IMR-90 (cell line): ENCODE results near the gene CD19. TPM values are rescaled to one million over a fixed set of nuclear protein-coding genes. Genes with fewer than 3 reads are reported as not detected.

Source experiments
- ATAC-seq: fragments of 200-7000 bp; cut with Tn5 transposase; 2 replicates; pipeline ENCODE4 v1.9.1; 2020; ENCODE audit warnings: low read depth, mild to moderate bottlenecking, moderate library complexity
- BruUV-seq: library from RNA; stranded (reverse); fragments of 400-500 nt; replicated peaks from 2 replicates; lab custom pipeline; 2021; lab: Mats Ljungman, UMichigan
- CTCF ChIA-PET: fragments of 300-600 bp; formaldehyde crosslinking; extraction: SDS; loops from one replicate; lab custom pipeline; 2021; ENCODE audit warnings: antibody characterized with exemption; lab: Yijun Ruan, JAX
- POLR2A ChIA-PET: fragments of 300-600 bp; sonication (Branson Sonifier 250); formaldehyde crosslinking; loops from one replicate; lab custom pipeline; 2022; ENCODE audit warnings: antibody characterized with exemption; ENCODE audit not compliant: unreplicated experiment; lab: Charles Lee
- DNase-seq: peaks from one replicate; pipeline ENCODE4 v3.0.0; 2013
- H2AFZ ChIP-seq: replicated peaks from 2 replicates; pipeline ENCODE3; 2013; ENCODE audit warnings: low read length, mild to moderate bottlenecking; ENCODE audit not compliant: poor library complexity
- H2AK5ac ChIP-seq: 2 replicates; pipeline ENCODE4 v1.6.1; 2013; ENCODE audit warnings: low read depth, low read length, inconsistent platforms
- H2AK9ac ChIP-seq: replicated peaks from 2 replicates; pipeline ENCODE3; 2013; ENCODE audit warnings: mild to moderate bottlenecking, low read depth, low read length, moderate library complexity; ENCODE audit not compliant: poor library complexity
- H2BK120ac ChIP-seq: 2 replicates; pipeline ENCODE4 v1.6.1; 2013; ENCODE audit warnings: low read depth, low read length, inconsistent platforms
- H2BK15ac ChIP-seq: 3 replicates; pipeline ENCODE4 v1.6.1; 2013; ENCODE audit warnings: low read depth, low read length, inconsistent platforms
- H2BK20ac ChIP-seq: 2 replicates; pipeline ENCODE4 v1.6.1; 2013; ENCODE audit warnings: low read depth, mild to moderate bottlenecking, inconsistent platforms, low read length, moderate library complexity
- H2BK5ac ChIP-seq: 2 replicates; pipeline ENCODE4 v1.6.1; 2013; ENCODE audit warnings: mild to moderate bottlenecking, low read depth, low read length, inconsistent platforms; ENCODE audit not compliant: poor library complexity, severe bottlenecking
- H3K14ac ChIP-seq: replicated peaks from 2 replicates; pipeline ENCODE4 v1.6.1; 2013; ENCODE audit warnings: low read depth, low read length, inconsistent platforms
- H3K18ac ChIP-seq: 2 replicates; pipeline ENCODE4 v1.6.1; 2013; ENCODE audit warnings: low read depth, low read length, control low read depth
- H3K23ac ChIP-seq: 2 replicates; pipeline ENCODE4 v1.6.1; 2013; ENCODE audit warnings: low read depth, low read length, inconsistent platforms
- H3K27ac ChIP-seq: 2 replicates; pipeline ENCODE4 v1.5.1; 2013; ENCODE audit warnings: mild to moderate bottlenecking, control low read depth, low read length; ENCODE audit not compliant: insufficient read depth
- H3K27me3 ChIP-seq: 2 replicates; pipeline ENCODE4 v1.6.1; 2013; ENCODE audit warnings: low read length; ENCODE audit not compliant: control insufficient read depth, insufficient read depth
- H3K36me3 ChIP-seq: 2 replicates; pipeline ENCODE4 v1.6.1; 2013; ENCODE audit warnings: low read length, mixed read lengths; ENCODE audit not compliant: control insufficient read depth, insufficient read depth
- H3K4ac ChIP-seq: 2 replicates; pipeline ENCODE4 v1.6.1; 2013; ENCODE audit warnings: low read depth, low read length, inconsistent platforms
- H3K4me1 ChIP-seq: 2 replicates; pipeline ENCODE4 v1.6.1; 2013; ENCODE audit warnings: low read length, mixed read lengths; ENCODE audit not compliant: control insufficient read depth, insufficient read depth
- H3K4me2 ChIP-seq: 2 replicates; pipeline ENCODE4 v1.6.1; 2013; ENCODE audit warnings: low read depth, mild to moderate bottlenecking, control low read depth, low read length, moderate library complexity
- H3K4me3 ChIP-seq: 2 replicates; pipeline ENCODE4 v1.5.1; 2013; ENCODE audit warnings: low read depth, mild to moderate bottlenecking, control low read depth, low read length, moderate library complexity; ENCODE audit not compliant: insufficient read depth
- H3K56ac ChIP-seq: 2 replicates; pipeline ENCODE4 v1.6.1; 2013; ENCODE audit warnings: low read length, inconsistent platforms; ENCODE audit not compliant: insufficient read depth; ENCODE audit errors: extremely low read depth
- H3K79me1 ChIP-seq, 2 experiments: 2 replicates each; pipeline ENCODE4 v1.6.1; 2013; ENCODE audit warnings: low read length in 2 of 2, inconsistent platforms in 1 of 2, low read depth in 1 of 2
- H3K9ac ChIP-seq: 2 replicates; pipeline ENCODE4 v1.6.1; 2013; ENCODE audit warnings: low read depth, low read length, control low read depth
- H3K9me1 ChIP-seq: 2 replicates; pipeline ENCODE4 v1.6.1; 2013; ENCODE audit warnings: low read length, inconsistent platforms; ENCODE audit not compliant: insufficient read depth
- H3K9me3 ChIP-seq: 2 replicates; pipeline ENCODE4 v1.6.1; 2013; ENCODE audit warnings: low read length; ENCODE audit not compliant: control insufficient read depth, insufficient read depth
- H4K20me1 ChIP-seq: 2 replicates; pipeline ENCODE4 v1.6.1; 2013; ENCODE audit warnings: low read length, inconsistent platforms; ENCODE audit not compliant: insufficient read depth
- H4K5ac ChIP-seq: 2 replicates; pipeline ENCODE4 v1.6.1; 2013; ENCODE audit warnings: mild to moderate bottlenecking, low read depth, low read length, control low read depth
- H4K8ac ChIP-seq, 2 experiments: 2 replicates each; pipeline ENCODE4 v1.6.1; 2013; ENCODE audit warnings: low read depth in 2 of 2, low read length in 2 of 2, control low read depth in 1 of 2, inconsistent platforms in 1 of 2
- H4K91ac ChIP-seq: 2 replicates; pipeline ENCODE4 v1.6.1; 2013; ENCODE audit warnings: low read depth, low read length, inconsistent platforms; ENCODE audit not compliant: insufficient read depth
- BHLHE40 ChIP-seq: fragments of 150-350 bp; IDR thresholded peaks from 2 replicates; pipeline ENCODE4 v1.6.1; 2016; ENCODE audit warnings: mild to moderate bottlenecking, low read depth, low read length
- CEBPB ChIP-seq: IDR thresholded peaks from 2 replicates; pipeline ENCODE4 v1.6.1; 2012; ENCODE audit warnings: low read depth, low read length, improper control_type of control experiment
- CHD1 ChIP-seq: IDR thresholded peaks from 2 replicates; pipeline ENCODE4 v1.6.1; 2012; ENCODE audit warnings: low read depth, low read length, improper control_type of control experiment
- CTCF ChIP-seq: conservative IDR thresholded peaks from 2 replicates; pipeline ENCODE4 v1.5.1; 2012; ENCODE audit warnings: mild to moderate bottlenecking, low read depth, low read length, improper control_type of control experiment
- FOS ChIP-seq: fragments of 150-350 bp; IDR thresholded peaks from 2 replicates; pipeline ENCODE4 v1.6.1; 2016; ENCODE audit warnings: low read depth, low read length
- MAFK ChIP-seq: IDR thresholded peaks from 2 replicates; pipeline ENCODE4 v1.6.1; 2012; ENCODE audit warnings: low read depth, low read length, improper control_type of control experiment
- MAZ ChIP-seq: IDR thresholded peaks from 2 replicates; pipeline ENCODE4 v1.6.1; 2012; ENCODE audit warnings: low read depth, mild to moderate bottlenecking, low read length, improper control_type of control experiment, moderate library complexity, borderline replicate concordance
- MXI1 ChIP-seq: IDR thresholded peaks from 2 replicates; pipeline ENCODE4 v1.6.1; 2012; ENCODE audit warnings: low read depth, mild to moderate bottlenecking, low read length, moderate library complexity, borderline replicate concordance
- NFE2L2 ChIP-seq: fragments of 150-350 bp; IDR thresholded peaks from 2 replicates; pipeline ENCODE4 v1.6.1; 2016; ENCODE audit warnings: low read depth, mild to moderate bottlenecking, low read length
- POLR2A ChIP-seq: IDR thresholded peaks from 2 replicates; pipeline ENCODE4 v1.6.1; 2012; ENCODE audit warnings: mild to moderate bottlenecking, low read depth, low read length
- RAD21 ChIP-seq: IDR thresholded peaks from 2 replicates; pipeline ENCODE4 v1.6.1; 2012; ENCODE audit warnings: low read length, improper control_type of control experiment
- RCOR1 ChIP-seq: IDR thresholded peaks from 2 replicates; pipeline ENCODE4 v1.6.1; 2012; ENCODE audit warnings: mild to moderate bottlenecking, low read length, improper control_type of control experiment; ENCODE audit not compliant: insufficient replicate concordance
- RFX5 ChIP-seq: IDR thresholded peaks from 2 replicates; pipeline ENCODE4 v1.8.0; 2012; ENCODE audit warnings: low read depth, mild to moderate bottlenecking, low read length, moderate library complexity
- SMC3 ChIP-seq: fragments of 150-350 bp; IDR thresholded peaks from 2 replicates; pipeline ENCODE4 v1.6.1; 2016; ENCODE audit warnings: low read depth, mild to moderate bottlenecking, antibody characterized with exemption, low read length, moderate library complexity
- WGBS, 2 experiments: methylation state at CpG; one replicate each; pipeline versions ENCODE4 v1.1.5 to v1.1.7; 2013; ENCODE audit warnings: missing lambda C conversion rate in 2 of 2; ENCODE audit not compliant: insufficient read length in 1 of 2; ENCODE audit errors: extremely low coverage in 2 of 2; 5-methylcytosine and 5-hydroxymethylcytosine counted together
- dilution Hi-C: fragments of 300-500 bp; cut with HindIII; formaldehyde crosslinking; loops from one replicate; pipeline ENCODE4 v1.14.3; 2018; ENCODE audit warnings: low sequenced_read_pairs; ENCODE audit not compliant: unreplicated experiment
- in situ Hi-C: fragments of 300-500 bp; cut with MboI; formaldehyde crosslinking; loops from 3 replicates; pipeline ENCODE4 v1.14.3; 2019; ENCODE audit warnings: low sequenced_read_pairs, inconsistent platforms, mixed read lengths
- intact Hi-C: fragments of 100-400 bp; cut with micrococcal nuclease; formaldehyde crosslinking; loops from 2 replicates; pipeline ENCODE4 v1.10.0; 2022
- polyA plus RNA-seq, 3 experiments: library from polyadenylated mRNA; depleted of rRNA; stranded (reverse); fragments of >200 nt; gene quantifications; 2 replicates each; pipeline ENCODE4 v1.2.3, GENCODE V29; 2012; ENCODE audit warnings: low replicate concordance in 1 of 3
- total RNA-seq: library from RNA; depleted of rRNA; stranded (reverse); fragments of >200 nt; gene quantifications from 2 replicates; pipeline ENCODE4 v1.2.3, GENCODE V29; 2012
- TF ChIP-seq, protein P1 (sequence below): fragments of 150-350 bp; IDR thresholded peaks from 2 replicates; pipeline ENCODE4 v1.6.1; 2016; ENCODE audit warnings: low read depth, mild to moderate bottlenecking, low read length, moderate library complexity, borderline replicate concordance
- TF ChIP-seq, protein P2 (sequence below): fragments of 150-350 bp; IDR thresholded peaks from 2 replicates; pipeline ENCODE4 v1.6.1; 2017; ENCODE audit warnings: mild to moderate bottlenecking, antibody characterized with exemption, low read length, low read depth

Gene CD19
- total and polyA plus RNA-seq, 2 of the 4 experiments (the other 2 are of a cell fraction) = not detected

GRCh38 chr16:28982949-28983348, 51.2 kb downstream of the CD19 start:
- Histone ChIP-seq H3K27ac (no peak overlapping the region), H3K4me3 (no peak overlapping the region), H3K9ac (no peak overlapping the region), H3K4me1 (no peaks in the 10 kb centered on the region), H3K36me3 (peaks cover 67% of the 10 kb centered on the region), H3K27me3 (no peaks in the 10 kb centered on the region), H2BK20ac (no peak overlapping the region), H2AK9ac (no peak overlapping the region), H3K9me1 (no peaks in the 10 kb centered on the region), H4K5ac (no peak overlapping the region), H2BK5ac (no peak overlapping the region), H3K9me3 (peaks cover 5% of the 10 kb centered on the region), H2BK15ac (no peak overlapping the region), H3K23ac (no peak overlapping the region), H3K56ac (no peak overlapping the region), H2AFZ (no peak overlapping the region), H3K18ac (no peak overlapping the region), H4K8ac (no peak overlapping the region), H3K4me2 (no peak overlapping the region), H3K79me1 (peaks cover under 1 to 21% of the 10 kb centered on the region in 2 experiments; a peak in 3 of 4 replicates), H4K20me1 (no peaks in the 10 kb centered on the region), H2BK120ac (no peak overlapping the region), H4K91ac (no peak overlapping the region), H2AK5ac (no peak overlapping the region), H3K4ac (no peak overlapping the region), H3K14ac (no peak overlapping the region)
- DNase-seq (no peak), ATAC-seq (no peak)
- WGBS, 2 experiments = 69% methylated on average over 2 of the region's 11 CpGs; no CpG with 5 or more reads in 1 of the 2 experiments
- BruUV-seq = no TSS peak
- dilution Hi-C loops = no loop called here
- ChIA-PET POLR2A (no interaction called here), CTCF (no interaction called here)
- in situ Hi-C loops = no loop called here
- TF ChIP-seq SMC3 = no peak
- TF ChIP-seq, protein P1, sequence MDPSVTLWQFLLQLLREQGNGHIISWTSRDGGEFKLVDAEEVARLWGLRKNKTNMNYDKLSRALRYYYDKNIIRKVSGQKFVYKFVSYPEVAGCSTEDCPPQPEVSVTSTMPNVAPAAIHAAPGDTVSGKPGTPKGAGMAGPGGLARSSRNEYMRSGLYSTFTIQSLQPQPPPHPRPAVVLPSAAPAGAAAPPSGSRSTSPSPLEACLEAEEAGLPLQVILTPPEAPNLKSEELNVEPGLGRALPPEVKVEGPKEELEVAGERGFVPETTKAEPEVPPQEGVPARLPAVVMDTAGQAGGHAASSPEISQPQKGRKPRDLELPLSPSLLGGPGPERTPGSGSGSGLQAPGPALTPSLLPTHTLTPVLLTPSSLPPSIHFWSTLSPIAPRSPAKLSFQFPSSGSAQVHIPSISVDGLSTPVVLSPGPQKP = no peak
- TF ChIP-seq NFE2L2 = no peak
- TF ChIP-seq RFX5 = no peak
- TF ChIP-seq, protein P2, sequence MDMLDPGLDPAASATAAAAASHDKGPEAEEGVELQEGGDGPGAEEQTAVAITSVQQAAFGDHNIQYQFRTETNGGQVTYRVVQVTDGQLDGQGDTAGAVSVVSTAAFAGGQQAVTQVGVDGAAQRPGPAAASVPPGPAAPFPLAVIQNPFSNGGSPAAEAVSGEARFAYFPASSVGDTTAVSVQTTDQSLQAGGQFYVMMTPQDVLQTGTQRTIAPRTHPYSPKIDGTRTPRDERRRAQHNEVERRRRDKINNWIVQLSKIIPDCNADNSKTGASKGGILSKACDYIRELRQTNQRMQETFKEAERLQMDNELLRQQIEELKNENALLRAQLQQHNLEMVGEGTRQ = no peak
- no peak for TF ChIP-seq CHD1
- TF ChIP-seq POLR2A = no peak
- TF ChIP-seq MXI1 = no peak
- no peak for TF ChIP-seq CTCF
- no peak for TF ChIP-seq MAFK
- TF ChIP-seq FOS = no peak
- no peak for TF ChIP-seq CEBPB
- no peak for TF ChIP-seq RCOR1
- no peak for TF ChIP-seq MAZ
- no peak for TF ChIP-seq BHLHE40
- no peak for TF ChIP-seq RAD21
- intact Hi-C loops = no loop called here
